Lung (tissue), 12 donors: ENCODE measurements around the gene STAB2. TPM values are rescaled to one million over a fixed set of nuclear protein-coding genes. Genes with fewer than 3 reads are reported as not detected.

Source experiments
- ATAC-seq: fragments of 200-7000 bp; cut with Tn5 transposase; one replicate; pipeline ENCODE4 v1.9.1; 2020; ENCODE audit warnings: moderate number of reproducible peaks; ENCODE audit not compliant: insufficient read depth, low FRiP score
- DNase-seq, 3 donors: peaks; one replicate each; pipeline ENCODE4 v3.0.0-alpha.2; 2013 to 2017
- H3K27ac ChIP-seq, 2 donors: one replicate each; pipeline ENCODE4 v1.5.1; 2013; ENCODE audit warnings: mild to moderate bottlenecking in 2 of 2, moderate library complexity in 2 of 2, control low read depth in 1 of 2, inconsistent platforms in 1 of 2, low read depth in 1 of 2, low read length in 1 of 2
- H3K27me3 ChIP-seq, 3 donors: one replicate each; pipeline ENCODE4 v1.5.1; 2013; ENCODE audit warnings: low read length in 2 of 3; ENCODE audit not compliant: control insufficient read depth in 3 of 3, insufficient read depth in 3 of 3
- H3K36me3 ChIP-seq, 4 donors: one replicate each; pipeline ENCODE4 v1.5.1; 2013; ENCODE audit warnings: low read length in 4 of 4, mild to moderate bottlenecking in 1 of 4, moderate library complexity in 1 of 4; ENCODE audit not compliant: control insufficient read depth in 4 of 4, insufficient read depth in 4 of 4
- H3K4me1 ChIP-seq, 5 donors: one replicate each; pipeline ENCODE4 v1.5.1; 2013; ENCODE audit warnings: low read length in 5 of 5, mild to moderate bottlenecking in 2 of 5, moderate library complexity in 1 of 5; ENCODE audit not compliant: control insufficient read depth in 5 of 5, insufficient read depth in 5 of 5
- H3K4me3 ChIP-seq: one replicate; pipeline ENCODE4 v1.5.1; 2013; ENCODE audit warnings: mild to moderate bottlenecking, control low read depth, moderate library complexity
- H3K9ac ChIP-seq, 2 donors: one replicate each; pipeline ENCODE4 v1.5.1; 2013; ENCODE audit warnings: low read length in 2 of 2, control low read depth in 1 of 2; ENCODE audit not compliant: insufficient read depth in 1 of 2
- H3K9me3 ChIP-seq, 4 donors: one replicate each; pipeline ENCODE4 v1.5.1; 2013; ENCODE audit warnings: low read length in 3 of 4, mild to moderate bottlenecking in 1 of 4, moderate library complexity in 1 of 4; ENCODE audit not compliant: control insufficient read depth in 4 of 4, insufficient read depth in 3 of 4
- WGBS, 2 donors: extraction: QIAGEN DNeasy Blood & Tissue Kit; methylation state at CpG; one replicate each; pipeline ENCODE4 v1.1.7; 2013; 5-methylcytosine and 5-hydroxymethylcytosine counted together
- polyA plus RNA-seq, 2 donors: library from polyadenylated mRNA; stranded (reverse); fragments of 200-250 nt; gene quantifications; one replicate each; pipeline ENCODE4 v1.2.1, GENCODE V29; 2013
- total RNA-seq, 2 donors: library from RNA; depleted of rRNA in 1 of 2; stranded (reverse); fragments of >200 nt in 1 of 2; gene quantifications; one replicate each; pipeline ENCODE4 v1.2.1, GENCODE V29; 2014 to 2021
- TF ChIP-seq, protein P1 (sequence below): IDR thresholded peaks from 2 replicates; pipeline ENCODE4 v1.5.1; 2012; ENCODE audit warnings: mild to moderate bottlenecking; ENCODE audit errors: control extremely low read depth, extremely low read depth
- donor health status: control.
- donor health status: control.
- donor health status: Bipolar disorder and iron deficiency.
- donor health status: healthy.
- donor health status: DM: yes; HTN: yes; CAD: no.

The STAB2 gene
- total and polyA plus RNA-seq, 4 donors, result 0.06 to 10.0 (median 0.43) TPM

DNA sequence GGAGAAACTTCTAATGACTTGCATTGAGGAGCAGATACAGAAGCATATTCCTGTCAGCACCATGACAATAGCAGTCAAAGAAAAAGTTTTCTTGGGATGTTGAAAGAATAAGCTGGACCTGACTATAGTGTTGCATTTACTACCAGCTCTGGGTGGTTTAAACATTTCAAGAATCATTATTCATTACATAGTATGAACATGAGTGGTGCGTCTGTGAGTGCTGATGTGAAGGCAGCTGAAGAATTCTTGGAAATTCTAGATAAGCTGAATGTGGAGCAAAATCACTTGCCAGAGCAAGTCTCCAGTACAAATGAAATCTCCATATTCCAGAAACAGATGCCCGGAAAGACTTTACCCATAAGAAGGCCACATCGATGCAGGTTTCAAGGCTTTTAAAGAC is 45.0 kb upstream of the STAB2 start:
- TF ChIP-seq, protein P1, sequence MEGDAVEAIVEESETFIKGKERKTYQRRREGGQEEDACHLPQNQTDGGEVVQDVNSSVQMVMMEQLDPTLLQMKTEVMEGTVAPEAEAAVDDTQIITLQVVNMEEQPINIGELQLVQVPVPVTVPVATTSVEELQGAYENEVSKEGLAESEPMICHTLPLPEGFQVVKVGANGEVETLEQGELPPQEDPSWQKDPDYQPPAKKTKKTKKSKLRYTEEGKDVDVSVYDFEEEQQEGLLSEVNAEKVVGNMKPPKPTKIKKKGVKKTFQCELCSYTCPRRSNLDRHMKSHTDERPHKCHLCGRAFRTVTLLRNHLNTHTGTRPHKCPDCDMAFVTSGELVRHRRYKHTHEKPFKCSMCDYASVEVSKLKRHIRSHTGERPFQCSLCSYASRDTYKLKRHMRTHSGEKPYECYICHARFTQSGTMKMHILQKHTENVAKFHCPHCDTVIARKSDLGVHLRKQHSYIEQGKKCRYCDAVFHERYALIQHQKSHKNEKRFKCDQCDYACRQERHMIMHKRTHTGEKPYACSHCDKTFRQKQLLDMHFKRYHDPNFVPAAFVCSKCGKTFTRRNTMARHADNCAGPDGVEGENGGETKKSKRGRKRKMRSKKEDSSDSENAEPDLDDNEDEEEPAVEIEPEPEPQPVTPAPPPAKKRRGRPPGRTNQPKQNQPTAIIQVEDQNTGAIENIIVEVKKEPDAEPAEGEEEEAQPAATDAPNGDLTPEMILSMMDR, result no peak
- WGBS, 2 donors, result 92 to 96% methylated on average over 3 of the region's 3 CpGs
- Histone ChIP-seq H3K27ac (no peak overlapping the region), H3K36me3 (no peaks in the 10 kb centered on the region), H3K4me1 (no peaks in the 10 kb centered on the region), H3K27me3 (no peaks in the 10 kb centered on the region), H3K9ac (no peak overlapping the region), H3K9me3 (no peaks in the 10 kb centered on the region), H3K4me3 (no peak overlapping the region)
- ATAC-seq (no peak), DNase-seq (no peak)

DNA sequence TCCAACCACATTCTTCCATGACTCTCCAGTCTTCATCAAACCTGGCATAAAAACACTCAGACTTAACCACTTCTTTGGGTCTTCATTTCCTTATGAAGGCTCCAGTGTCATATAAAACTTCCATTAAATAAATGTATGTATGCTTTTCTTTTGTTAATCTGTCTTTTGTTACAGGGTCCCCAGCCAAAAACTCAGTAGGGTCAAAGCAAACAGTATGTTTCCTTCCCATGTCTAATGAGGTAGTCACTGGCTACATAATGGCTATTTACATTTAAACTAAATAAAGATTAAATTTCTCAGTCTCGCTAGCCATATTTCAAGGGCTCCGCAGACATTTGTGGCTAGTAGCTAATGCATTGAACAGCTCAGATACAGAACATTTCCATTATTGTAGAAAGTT is 40.1 kb upstream of the STAB2 start:
- ATAC-seq, result no peak
- 68 to 100% methylated on average over 2 of the region's 2 CpGs for WGBS, 2 donors

DNA sequence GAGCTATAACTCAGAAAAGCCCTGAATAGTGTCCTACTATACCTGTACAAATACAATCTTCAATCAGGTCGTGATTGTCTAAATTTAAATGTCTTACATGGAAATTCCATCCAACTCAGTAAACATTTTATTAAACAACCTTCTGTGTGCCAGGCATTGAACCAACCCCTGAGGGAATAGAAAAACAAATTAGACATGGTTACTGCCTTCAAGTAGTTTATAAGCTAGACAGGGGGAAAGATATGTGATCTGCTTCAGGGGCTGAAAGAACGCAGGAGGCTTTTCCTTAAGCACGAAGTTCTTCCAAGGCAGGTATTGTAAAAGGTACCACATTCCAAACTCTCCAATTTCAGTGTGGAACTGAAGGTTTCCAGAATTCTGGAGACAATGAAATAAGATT is 39.7 kb upstream of the STAB2 start:
- no peak for DNase-seq
- Histone ChIP-seq H3K27me3 (no peaks in the 10 kb centered on the region), H3K9ac (no peak overlapping the region), H3K4me1 (no peaks in the 10 kb centered on the region), H3K36me3 (no peaks in the 10 kb centered on the region), H3K9me3 (no peaks in the 10 kb centered on the region), H3K4me3 (no peak overlapping the region), H3K27ac (no peak overlapping the region)
- 70 to 78% methylated on average over 3 of the region's 3 CpGs for WGBS, 2 donors
- TF ChIP-seq, protein P1, result no peak
- no peak for ATAC-seq

More for the DNA sequence above, 40.1 kb upstream of the STAB2 start:
- H3K36me3 ChIP-seq, result no peaks in the 10 kb centered on the region
- no peak for DNase-seq
- H3K27me3 ChIP-seq, result no peaks in the 10 kb centered on the region
- H3K9ac ChIP-seq, result no peak overlapping the region
- no peaks in the 10 kb centered on the region for H3K9me3 ChIP-seq
- H3K27ac ChIP-seq, result no peak overlapping the region
- TF ChIP-seq, protein P1, result no peak
- no peak overlapping the region for H3K4me3 ChIP-seq
- H3K4me1 ChIP-seq, result no peaks in the 10 kb centered on the region

DNA sequence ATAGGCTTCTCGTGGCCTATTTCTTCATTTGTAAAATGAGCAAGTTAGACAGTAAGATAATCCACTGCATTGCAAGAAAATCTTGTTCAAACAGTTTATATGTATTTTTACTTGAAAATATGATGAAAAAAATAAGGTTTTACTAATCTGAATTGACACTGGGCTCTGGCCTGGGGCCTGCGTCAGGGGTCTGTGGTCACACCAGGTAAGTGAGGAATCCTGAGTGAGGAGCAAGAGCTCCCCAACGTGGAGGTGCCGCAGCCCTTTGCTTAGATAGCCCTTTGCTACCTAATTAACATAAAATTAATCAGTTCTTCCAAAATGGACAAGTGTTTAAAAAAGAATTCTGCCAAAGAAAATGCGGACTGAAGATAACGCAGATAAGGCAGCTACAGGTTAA is 39.1 kb upstream of the STAB2 start:
- Histone ChIP-seq H3K36me3 (no peaks in the 10 kb centered on the region), H3K4me3 (no peak overlapping the region), H3K27me3 (peaks cover 0 to 2% (median 0%) of the 10 kb centered on the region in 3 donors), H3K9me3 (no peaks in the 10 kb centered on the region), H3K4me1 (no peaks in the 10 kb centered on the region), H3K27ac (no peak overlapping the region), H3K9ac (no peak overlapping the region)
- TF ChIP-seq, protein P1, result no peak
- no peak for DNase-seq
- no peak for ATAC-seq
- WGBS, 2 donors, result 65 to 72% methylated on average over 6 of the region's 6 CpGs
